Activated T-cell treated with anti-CD3 and anti-CD28 coated beads for 4 hours (primary cell): Measurements from ENCODE around the gene ERVV-1.

Experiments
- DNase-seq: peaks from one replicate; pipeline ENCODE4 v3.0.0-alpha.2; 2020

The ERVV-1 gene

DNA sequence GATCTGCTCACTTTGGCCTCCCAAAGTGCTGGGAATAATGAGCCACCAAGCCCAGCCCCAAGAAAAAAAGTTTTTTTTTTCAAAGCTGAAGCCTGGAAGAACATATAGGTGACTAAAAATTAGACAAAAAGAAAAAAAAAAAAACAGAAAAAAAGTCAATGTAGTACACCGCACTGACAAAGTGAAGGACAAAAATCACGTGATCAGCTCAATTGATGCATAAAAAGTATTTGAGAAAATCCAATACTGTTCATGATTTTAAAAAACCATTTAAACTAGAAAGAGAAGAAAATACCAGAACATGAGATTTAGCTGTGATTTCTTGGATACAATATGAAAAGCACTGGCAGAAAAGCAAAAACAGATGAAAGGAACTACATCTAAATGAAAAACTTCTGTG lies 20.3 kb downstream of the ERVV-1 start:
- DNase-seq, result no peak

DNA sequence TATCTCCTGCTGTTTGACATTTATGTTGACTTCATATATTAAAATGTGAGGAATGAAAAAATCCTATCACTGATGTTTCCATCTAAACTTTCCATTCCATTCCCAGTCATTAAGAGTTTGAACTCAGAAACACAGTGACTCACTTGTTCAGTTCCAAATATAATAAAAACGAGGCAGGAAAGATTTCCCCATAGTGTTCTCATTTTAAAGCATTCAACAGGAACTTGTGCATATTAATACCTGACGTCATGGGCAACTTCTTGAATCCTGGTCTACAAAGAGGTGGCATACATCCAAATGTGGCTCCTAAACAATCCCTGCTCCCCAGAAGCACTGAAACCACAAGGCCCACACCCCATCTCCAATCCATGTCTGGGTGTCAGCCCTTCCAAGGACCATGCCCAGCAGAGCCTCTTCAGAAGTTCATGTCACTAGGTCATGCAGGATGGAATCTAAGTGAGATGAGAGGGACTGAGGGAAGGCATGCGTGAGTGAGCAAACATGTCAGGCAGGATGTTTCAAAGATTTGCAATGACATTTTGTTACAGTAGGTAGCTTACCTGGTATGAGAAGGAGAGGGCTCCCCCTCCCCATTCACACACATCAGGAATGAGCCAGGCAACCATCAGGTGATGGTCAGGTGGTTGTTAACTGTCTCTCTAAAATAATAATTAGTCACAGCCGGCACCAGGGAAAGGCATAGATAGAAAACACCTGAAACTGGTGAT lies 21.4 kb downstream of the ERVV-1 start:
- DNase-seq, result no peak

DNA sequence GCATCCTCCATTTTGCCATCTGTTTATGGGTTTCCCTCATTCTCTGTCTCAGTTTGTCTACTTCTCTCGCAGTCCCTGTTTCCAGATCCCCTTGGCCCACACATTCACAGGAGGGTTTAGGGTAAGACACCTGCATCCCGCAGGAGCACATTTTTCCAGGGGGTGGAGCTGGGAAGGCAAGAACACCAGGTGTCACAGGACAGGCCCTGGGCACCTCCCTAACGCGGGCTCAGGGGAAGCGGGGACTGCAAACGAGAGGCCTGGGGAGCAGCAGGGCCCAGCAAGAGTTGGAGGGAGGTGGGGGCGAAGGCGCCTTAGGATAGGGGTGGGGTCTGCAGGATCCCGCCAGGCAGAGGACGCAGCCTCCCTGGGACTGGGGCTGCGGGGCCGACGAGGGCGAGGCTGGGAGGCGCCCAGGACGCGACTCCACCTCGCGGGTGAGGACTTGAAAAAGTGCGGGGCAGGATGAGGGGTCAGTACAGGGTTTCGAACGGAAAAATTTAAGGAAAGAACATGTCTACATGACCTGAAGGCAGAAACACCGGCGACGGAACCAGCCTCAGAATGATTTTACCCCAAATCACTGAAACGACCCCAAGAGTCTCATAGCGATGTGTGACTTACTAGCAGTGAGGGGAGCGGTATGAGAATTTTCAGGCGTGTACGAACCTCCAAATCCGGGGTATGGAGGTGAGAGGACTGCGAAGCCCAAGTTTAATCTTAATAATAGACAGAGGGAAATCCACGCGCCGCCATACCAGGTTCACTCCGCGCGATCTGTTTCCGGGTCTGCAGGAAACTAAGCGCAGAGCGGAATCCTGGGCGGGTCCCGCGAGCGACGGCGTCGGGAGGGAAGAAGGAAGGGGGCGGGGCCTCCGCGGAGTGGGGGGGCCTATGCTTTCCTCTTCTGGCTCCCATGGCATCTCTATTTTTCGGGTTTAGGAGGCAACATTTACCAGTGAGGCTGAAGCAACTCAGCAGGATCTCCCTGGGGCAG lies 23.7 kb downstream of the ERVV-1 start:
- no peak for DNase-seq

DNA sequence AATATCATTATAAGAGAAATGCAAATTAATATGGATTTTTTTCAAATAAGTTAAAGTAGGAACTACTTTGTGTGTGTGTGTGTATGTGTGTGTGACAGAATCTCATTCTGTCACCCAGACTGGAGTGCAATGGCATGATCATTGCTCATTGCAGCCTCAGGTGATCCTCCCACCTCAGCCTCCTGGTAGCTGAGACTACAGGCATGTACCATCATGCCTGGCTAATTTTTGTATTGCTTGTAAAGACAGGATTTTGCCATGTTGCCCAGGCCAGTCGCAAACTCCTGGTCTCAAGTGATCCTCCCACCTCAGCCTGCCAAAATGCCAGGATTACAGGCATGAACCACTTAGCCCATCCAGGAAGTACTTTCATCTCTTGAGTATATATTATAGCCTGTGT lies 27.6 kb downstream of the ERVV-1 start:
- no peak for DNase-seq

DNA sequence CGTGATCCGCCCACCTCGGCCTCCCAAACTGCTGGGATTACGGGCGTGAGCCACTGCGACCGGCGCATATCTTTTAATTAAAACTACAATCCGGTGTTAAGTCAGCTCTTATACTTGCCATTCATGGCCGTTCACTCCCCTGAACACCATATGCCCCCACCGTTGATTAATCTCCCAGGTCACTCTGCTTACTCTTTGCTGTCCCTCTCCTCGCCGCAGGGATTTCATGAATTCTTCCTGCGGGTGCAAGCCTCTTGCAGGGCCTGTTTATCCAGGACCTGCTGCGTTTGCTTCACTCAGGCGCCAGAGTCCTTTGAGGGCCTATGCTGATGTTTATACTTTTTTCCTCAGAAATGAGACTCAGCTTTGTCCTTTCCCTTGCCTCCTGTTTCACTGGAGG lies 31.8 kb downstream of the ERVV-1 start:
- DNase-seq, result no peak

DNA sequence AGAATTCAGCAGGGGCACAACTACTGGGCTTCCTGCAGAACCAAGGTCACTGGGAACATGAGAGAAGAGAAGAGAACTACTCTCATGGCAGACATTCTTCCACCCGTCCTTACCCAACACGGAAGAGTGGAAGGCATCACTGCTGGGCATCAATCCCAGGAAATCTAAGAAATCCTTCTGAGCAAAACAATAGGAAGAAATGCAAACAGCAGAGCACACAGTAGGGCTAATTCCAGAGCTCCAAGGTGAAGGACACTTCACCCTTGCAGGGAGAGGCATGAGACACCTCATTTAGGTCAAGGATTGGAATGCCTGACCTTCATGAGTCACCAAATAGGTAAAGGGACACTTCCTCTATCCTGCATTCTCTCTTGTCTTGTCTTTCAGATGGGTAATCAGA lies 33.7 kb downstream of the ERVV-1 start:
- DNase-seq, result no peak

DNA sequence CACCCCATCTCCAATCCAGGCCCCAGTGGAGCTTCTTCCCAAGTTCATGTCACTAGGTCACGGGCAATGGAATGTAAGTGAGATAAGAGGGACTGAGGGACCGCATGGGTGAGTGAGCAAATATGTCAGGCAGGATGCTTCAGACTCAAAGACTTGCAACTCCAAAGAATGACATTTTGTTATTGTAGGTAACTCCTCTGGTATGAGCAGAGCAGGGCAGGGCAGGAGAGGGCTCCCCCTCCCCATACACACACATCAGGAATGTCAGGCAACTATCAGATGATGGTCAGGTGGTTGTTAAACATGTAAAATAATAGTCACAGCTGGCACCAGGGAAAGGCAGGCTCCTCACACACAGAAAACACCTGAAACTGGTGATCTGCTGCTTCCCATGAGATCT lies 41.4 kb downstream of the ERVV-1 start:
- no peak for DNase-seq

DNA sequence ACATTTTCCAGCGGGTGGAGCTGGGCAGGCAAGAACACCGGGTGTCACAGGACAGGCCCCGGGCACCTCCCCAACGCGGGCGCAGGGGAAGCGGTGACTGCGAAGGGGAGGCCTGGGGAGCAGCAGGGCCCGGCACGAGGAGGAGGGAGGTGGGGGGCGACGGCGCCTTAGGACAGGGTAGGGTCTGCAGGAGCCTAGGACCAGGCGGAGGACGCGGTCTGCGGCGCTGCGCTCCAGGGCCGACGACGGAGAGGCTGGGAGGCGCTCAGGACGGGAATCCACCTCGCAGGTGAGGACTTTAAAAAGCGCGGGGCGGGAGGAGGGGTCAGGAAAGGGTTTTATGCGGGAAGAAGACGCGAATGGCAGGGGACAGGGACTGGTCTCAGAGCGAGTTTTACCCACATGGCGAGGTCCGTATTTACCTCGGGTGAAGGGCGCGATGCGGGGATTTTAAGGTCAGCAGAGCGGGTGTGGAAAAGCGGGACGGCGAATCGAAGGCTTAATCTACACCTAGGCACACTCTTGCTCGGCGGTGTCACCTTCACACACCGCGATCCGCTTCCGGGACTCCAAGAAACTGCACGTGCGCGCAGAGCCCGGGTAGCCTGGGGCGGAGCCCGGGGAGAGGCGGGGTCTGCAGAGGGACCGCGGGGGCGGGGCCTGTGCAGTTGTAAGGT lies 44.3 kb downstream of the ERVV-1 start:
- no peak for DNase-seq
